GM18868 (cell line): ENCODE measurements around the gene DAND5.

Source experiments
- ATAC-seq: cut with Tn5 transposase; IDR thresholded peaks from one replicate; pipeline ENCODE4 v1.9.1; 2021; ENCODE audit warnings: mild to moderate bottlenecking, moderate library complexity; ENCODE audit not compliant: unreplicated experiment

DAND5 gene

DNA sequence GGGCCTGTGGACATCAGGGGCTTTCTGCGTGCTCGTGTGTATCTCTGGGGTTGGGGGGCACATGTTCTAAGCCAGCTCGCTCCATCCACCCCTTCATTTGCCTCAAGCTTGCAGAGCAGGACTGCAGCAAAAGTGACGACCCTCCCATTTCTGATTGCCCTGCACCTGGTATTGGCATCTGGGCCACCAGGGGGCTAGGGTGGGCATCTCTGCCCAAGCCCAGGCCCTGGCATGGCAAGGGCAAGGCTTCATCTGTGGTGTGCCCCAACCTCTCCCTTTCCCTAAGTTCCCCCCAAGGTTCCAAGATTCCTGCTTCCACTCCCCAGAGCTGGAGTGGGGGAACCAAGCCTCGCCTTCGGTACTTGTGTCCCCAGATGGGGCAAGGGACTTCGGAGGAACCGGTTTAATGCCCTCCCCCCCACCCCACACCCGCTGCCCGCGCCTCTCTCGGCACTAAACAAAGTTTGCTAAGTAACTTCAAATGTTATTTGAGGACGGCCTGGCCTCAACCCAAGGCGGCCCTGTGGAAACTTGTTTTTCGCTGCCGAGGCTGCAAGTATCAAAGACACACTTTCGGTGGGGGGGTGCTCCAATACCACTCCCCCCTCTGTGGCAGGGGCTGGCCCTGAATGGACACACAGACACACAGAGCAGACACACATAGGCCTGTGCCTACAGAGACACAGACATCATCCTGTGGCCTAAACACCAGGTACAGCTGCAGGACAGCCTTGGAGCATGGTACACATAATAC, 38.1 kb downstream of the DAND5 start:
- no peak for ATAC-seq

DNA sequence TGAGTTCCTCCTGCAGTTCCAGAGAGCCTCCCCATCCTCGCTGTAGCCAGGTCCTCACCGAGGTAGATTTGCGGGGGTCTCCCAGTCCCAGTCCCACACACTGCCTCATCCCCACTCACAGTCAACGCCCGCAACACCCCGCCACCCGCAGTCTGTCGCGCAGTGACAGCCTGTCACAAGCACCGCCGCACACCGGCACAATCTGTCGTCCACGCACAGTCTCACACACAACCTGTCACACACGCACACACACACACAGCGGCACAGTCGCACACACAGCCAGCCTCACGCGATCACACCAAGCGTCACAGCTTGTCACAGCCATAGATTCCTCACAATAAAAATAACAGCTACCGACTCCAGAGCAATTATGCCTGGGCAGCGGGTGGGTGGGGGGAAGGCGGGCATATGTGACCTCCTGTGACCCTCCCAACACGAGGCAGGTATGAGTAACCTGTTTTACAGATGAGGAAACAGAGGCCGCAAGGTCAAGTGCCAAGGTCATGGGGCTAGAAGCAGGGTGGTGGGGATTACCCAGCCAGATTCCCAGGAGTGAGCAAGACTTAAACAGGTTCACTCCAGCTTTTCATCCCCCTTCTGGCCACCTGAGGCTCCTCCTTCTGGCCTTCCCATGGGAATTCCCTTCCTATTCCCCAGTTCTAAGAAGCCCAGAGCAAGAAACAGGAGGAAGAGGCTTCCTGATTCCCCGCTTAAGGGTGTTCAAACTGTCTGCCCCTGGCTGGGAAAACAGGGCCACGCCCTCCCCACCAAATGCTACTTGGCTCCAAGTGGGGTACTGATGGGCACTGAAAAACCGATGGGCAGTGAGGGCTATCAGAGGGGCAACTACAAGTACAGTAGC, 39.8 kb downstream of the DAND5 start:
- ATAC-seq = no peak

DNA sequence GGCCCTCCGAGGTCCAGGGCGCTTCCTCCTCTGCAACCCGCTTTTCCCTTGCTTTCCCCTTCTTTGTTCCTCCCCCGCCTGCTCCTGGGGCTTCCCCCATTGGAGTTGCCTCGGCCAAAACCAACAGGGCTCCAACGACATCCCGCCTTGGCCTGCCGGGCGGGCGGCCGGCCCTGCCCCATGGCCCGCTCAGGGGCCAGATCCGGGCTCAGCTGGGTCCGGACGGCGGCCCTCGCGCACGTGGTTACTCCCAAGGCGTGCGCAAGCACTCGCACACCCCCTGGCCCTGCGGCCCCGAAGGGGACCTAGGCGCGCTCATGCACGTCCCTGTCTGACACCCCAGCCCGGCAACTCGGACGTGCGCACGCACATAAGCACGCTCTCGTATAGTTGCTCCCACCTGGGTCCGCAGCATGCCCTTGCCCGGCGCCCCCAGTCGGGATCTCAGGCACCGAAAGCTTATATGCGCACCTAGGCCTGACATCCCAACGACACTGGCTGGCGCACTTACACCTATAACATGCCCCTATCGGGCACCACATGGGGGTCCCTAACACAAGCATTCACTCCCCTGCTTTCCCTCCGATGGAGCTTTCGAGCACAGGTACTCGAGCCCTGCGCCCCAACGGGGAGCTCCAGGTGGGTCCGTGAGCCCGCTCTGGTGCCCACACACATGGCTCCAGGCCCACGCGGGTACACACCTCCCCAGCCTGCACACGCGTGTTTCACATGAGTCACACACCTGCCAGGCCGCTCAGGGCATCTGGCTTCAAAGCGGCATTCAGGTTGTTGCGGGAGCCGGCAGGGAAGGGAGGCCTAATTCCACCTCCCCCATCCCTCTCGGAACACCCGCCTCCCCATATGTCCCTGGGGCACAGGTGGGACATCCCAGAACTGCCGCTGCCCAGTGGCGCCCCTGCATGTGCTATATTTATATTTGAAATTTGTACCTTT, 40.9 kb downstream of the DAND5 start:
- ATAC-seq = no peak

DNA sequence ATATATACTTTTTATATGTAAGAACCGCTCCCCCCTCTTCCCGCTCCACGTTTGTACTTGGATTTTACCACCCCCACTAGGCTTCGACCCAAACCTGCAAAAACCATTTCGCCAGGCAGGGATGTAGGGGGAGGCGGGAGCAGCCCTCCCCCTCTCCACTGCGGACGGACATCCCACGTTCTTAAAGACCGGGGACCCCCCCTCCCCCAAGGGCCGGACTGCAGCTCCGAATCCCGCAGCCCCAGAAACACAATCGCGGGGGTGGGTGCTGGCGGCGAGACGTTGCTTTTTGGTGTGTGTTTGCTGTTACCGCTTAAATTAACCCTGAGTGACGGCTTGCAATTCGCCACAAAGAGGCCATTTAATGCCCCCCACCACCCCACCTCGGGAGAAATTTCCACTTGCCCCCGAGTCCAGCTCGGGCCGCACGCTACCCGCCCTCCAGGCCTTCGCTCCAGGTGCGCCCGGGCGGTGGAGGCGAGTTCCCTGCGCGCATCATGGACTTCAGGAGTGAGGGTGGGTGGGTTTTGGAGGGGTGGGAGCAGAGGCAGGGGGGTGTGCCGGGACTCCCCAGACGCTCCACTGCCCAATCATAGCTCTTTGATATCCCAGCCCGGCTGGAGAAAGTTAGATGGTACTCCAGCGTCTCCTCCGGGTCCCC, 41.7 kb downstream of the DAND5 start:
- no peak for ATAC-seq

DNA sequence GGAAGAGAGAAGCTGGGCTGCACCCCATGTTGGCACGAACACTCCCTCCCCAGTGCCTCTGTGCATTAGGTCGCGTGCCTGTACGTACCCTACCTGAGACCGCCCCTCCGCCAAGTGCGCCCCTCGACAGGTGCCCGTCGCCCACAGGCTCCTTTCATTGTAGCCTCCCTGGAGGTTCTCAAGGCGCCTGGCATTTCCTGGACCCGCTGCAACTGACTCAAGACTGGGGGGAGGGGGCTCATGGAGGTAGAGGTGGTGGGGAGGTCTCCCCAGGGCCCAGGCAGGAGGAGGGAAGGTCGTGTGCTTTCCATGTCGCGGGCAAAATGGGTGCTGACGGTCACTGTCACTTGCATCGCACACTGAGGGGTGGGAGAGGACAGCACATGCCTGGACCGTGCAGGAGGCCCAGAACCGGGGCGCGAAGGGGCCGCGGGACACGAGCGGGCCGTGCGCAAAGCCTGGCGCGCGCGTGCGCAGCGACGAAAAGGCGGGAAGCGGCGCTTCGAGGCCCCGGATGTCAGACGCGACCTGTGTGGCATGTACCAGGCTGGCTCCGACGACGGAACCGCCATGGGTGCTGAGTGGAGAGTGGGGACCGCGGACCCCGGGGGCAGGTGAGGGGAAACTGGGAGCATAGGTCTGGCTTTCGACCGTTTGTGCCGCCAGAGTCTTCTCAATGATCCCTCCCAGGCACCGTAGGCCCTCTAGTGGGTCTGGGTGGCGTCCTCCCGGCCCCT, 42.4 kb downstream of the DAND5 start:
- no peak for ATAC-seq

DNA sequence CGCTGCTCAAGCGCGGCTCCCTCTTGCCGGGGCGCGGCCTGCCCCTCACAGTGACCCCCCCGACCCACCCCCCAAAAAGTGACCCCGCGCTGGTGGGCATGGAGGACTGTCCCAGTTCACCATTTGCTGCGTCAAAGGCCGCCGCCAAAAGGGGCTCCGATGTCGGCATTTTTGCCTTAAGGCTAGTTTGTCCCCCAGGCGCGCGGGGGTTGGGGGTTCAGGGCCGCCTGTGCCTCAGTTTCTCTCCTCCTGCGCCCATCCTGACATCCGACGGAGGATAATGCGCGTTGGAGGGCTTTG, 43.0 kb downstream of the DAND5 start:
- ATAC-seq = no peak

DNA sequence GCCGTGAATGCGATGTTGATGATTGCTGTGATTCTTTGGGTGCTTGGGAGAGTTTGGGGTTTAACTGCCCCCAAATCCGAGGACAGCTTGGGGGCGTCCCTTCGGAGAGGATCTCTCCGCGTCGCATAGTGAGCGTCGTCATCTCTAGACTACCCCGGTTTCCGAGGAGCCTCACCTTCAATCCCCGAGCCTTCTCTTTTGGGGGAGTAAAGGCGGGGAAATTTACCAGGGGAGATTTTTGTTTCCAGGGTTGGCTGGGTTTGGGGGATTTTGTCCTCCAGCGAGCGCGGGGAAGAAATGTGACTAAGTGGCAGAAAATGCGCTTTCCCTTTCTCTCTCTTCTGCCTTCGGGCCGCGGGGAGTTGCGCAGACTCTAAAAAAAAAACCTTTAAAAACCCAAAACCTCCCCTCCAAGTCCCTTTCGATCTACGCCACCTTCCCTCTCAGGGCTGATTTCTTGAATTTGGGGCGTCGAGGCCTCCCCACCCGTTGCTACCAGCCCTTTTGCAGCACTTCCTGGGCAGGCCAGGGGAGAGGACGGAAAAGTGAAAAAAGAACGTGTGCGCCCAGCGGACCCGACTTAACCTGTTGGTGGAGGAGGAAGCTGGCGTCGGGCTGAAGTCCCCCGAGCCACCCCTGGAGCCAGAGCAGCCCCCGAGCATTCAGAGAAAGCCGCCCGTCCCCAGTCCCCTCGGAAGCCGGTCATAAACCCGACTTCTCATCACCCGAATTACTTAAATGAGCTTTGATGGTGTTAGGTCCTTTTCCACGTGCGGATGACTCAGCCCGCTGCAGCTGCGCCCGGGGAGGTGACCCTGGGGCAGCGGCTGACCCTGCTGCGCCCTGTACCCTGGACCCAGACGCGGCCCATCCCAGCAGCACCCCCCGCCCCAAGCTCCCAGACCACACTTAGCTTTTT, 43.6 kb downstream of the DAND5 start:
- ATAC-seq = no peak

- no peak for ATAC-seq
Observed at GRCh38 chr19:13013649-13014048, 44.3 kb downstream of the DAND5 start.

- no peak for ATAC-seq
Observed at GRCh38 chr19:13014101-13014920, 44.9 kb downstream of the DAND5 start.

- no peak for ATAC-seq
Observed at GRCh38 chr19:13014921-13015280, 45.5 kb downstream of the DAND5 start.

DNA sequence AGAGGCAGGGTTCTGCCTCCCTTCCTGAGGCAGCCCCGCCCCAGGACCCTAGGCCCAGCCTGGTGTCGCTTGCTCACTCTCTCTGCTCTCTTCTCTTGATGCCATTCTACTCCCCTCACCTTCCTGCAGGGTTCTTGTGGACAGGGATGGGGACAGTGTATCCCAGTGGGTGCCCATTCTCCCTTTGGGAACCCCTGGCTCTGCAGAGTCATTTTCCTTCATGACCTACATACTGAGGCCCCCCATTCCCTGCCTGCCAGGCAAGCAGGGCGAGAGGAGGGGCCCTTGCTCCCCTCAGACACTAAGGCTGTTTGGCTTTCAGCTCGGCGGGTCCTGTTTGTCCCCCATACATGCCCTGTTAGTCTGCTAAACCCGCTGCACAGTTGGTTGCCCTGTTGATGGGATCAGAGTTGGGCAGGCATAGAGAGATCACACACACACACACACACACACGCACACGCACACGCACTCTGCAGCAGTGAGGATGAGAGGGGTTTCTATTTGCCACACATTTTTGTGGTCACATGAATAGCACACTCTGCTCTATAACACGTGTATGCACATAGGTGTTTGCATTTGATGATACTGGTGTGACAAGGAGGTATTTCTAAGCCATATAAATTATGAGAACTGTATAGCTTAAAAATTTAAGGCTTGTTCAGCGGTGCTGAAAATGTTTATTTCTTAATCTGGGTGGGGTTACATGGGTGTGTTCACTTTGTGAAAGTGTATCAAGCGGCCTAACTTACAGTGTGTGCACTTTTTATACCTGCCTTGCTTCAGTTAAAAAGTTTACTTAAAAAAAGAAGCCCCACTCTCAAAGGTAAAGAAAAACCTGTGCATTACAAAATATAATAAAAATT, 46.2 kb downstream of the DAND5 start:
- no peak for ATAC-seq

DNA sequence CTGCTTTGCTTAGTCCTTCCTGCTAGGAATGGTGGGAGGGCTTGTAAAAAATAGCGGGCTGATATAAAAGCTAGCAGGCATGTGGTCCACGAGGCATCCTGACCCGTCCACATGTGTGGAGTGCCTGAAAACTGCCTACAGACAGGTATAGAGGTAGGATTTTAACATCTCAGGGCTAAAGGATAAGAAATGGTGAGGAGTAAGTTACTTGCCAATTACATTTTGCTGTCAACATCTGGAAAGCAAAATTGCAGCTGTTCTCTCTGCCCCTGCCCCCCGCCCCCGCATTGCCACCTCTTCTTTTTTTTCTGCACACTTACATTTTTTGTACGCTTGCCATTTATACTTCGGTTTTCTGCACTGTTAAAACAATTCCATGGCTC, 46.9 kb downstream of the DAND5 start:
- ATAC-seq = no peak

GRCh38 chr19:13016628-13017305, 47.4 kb downstream of the DAND5 start:
- no peak for ATAC-seq

DNA sequence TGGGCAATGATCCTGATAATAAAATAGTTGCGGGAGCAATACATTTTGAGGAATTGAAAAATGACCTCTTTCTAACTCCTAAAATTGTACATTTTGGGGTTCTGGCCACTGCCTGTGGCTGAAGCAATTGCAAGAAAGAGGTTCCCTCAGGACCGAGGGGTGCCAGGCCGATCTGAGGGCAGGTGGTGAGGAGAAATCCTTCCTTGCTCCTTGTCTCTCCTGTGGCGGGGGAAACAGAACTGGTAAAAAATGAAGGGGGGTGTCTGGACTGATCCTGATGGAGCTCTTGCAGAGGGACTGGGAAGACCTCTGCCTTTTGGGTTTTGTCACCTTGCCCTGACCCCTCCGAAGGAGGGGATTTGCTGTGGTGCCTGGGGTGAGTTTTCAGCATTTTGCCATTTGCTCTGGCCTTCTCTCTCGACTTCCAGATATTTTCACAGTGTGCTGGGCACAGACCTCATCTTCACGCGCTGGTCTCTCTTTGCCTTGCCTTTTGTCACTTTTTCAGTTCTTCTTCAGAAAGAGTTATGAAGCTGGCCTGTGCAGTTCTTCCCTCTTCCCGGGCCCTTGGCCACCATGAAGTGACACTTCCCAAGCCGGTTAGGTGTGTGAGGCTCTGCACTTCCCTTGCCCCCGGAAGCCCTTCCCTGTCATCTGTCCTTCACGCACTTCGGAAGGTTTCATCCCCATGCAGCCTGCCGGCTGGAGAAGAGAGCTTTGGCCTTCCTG, 48.1 kb downstream of the DAND5 start:
- ATAC-seq = no peak

DNA sequence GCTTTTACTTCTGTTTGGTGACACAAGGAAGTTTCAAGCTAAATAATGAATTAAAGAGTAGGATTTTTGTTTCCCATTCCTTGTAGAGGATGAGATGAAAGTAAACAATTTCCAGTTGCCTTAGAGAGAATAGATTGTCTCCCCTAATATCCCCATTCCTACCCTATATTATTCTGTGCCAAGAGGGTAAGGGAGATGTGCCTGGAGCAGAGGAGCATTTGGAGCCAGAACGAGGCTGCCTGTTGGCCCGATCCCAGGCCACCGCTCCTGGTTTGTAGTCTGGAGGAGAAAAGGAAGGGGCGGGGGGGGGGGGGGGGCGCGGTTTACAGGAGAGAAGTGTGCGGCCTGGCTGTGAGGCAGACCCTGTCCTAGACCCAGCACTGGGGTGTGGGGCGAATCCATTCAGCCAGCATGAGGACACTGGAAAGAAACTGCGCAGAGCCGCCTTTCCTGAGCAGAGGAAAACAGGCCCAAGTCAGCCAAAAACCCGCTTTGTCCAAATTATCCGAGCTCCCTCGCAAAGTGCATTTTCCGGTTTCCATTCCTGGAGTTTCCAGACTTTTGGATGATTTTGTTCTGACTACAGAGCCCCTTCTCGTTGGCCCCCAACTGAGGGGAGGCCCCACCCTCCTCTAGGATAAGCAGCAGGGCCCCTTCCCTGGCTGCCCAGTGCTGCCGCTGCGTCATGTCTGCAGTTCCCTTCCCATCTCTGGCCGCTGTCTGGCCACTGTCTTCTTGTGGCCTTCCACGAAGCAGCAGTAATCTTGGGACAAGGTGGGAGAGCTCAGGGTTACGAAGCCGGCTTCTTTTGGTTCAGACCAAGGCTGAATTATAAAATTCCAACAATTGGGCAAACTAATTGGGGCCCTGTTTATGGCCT, 48.9 kb downstream of the DAND5 start:
- no peak for ATAC-seq
